HPDE6-E6E7 (cell line): ENCODE data around the gene OR6S1.
A peak's percentile ranks its signal among the peaks of the same experiment; 100 is the strongest.
"Not testable (repeated sequence)": the region's sequence is repeated elsewhere in the genome, so short reads cannot be mapped to it uniquely, and the experiment has no call there.

Source experiments
- DNase-seq: peaks from one replicate; pipeline ENCODE4 v3.0.0; 2011; ENCODE audit warnings: missing footprints; ENCODE audit errors: extremely low spot score

The OR6S1 gene

DNA sequence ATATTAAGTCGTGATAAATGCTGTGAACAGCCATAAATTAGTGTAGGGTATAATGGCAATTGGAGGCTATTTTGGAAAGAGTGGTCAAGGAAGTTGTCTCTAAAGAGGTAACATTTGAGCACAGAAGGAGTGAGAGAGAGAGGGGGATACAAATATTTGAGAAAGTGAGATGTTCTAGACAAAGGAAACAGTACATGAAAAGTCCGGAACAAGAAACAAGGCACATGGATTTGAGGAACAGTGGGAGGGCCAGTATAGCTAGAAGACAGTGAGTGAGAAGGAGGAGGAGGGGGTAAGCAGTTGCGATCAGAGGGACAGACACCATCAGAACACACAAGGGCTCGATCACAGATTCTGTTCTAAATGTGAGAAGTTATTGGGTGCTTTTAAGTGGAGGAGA lies 30.2 kb downstream of the OR6S1 start:
- DNase-seq, result no peak

DNA sequence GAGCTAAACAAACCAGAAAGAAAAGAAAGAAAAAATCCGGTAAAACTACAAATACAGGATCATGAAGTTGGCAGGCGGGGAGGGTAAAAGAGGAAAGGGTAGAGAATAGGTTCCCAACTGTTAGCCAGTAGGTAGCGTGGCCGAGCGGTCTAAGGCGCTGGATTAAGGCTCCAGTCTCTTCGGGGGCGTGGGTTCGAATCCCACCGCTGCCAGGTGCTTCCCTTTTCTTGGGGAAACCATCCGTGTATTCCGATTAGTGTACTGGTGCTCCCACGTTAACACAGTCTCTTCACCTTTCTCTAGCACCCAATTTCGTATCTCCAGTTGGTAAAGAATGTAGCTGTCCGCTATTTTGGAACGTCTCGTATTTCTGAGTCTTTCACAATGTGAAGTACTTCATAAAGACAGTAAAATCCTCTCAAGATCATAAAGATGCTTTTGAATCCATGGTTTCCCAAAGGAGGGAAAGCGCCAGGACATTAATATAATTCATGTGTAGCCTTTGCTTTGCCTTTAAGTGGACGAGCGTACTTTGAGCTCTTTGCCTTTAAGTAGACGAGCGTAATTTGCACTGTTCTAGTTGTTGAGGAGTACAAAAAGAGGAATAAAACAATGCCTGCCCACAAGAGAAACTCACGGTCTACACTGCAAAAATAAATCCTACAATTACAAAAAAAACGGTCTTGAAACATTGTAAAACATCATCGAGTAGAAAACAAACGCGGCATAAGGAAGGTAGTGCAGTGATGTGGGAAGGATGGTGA lies 31.3 kb downstream of the OR6S1 start:
- DNase-seq, result peak; percentile 59

DNA sequence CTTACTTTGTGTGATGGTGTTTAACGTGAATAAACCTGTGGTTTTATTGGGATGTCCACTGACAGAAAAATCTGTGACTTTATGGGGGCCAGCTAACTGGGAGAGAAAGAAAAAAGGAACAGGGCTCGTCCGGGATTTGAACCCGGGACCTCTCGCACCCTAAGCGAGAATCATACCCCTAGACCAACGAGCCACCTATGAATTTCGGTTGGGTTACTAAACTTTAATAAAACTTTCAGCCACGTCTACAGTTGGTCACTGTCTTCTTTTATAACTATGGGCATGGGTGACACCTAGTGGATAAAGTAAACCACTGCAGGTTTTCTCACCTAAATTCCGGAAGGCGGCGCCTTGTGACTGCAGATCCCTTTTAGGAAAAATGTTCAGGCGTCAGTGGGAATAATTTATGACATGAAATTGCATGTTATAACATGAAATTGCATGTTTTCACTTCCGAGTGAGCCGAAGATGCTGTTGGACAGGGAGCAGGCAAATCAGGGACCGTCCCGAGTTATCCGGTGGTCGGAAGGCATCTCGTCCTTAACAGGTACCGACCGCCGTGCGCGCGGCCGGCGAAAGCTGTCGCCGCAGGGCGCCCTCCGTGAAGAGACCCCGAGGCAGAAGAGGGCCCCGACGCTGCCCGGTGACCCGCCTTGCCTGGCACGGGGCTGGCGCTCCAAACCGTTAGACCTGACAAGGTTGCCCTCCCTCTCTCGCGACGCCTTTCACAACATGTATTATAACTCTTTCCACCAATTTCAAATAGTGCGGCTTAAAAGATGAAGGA lies 32.1 kb downstream of the OR6S1 start:
- peak; percentile 63 for DNase-seq

DNA sequence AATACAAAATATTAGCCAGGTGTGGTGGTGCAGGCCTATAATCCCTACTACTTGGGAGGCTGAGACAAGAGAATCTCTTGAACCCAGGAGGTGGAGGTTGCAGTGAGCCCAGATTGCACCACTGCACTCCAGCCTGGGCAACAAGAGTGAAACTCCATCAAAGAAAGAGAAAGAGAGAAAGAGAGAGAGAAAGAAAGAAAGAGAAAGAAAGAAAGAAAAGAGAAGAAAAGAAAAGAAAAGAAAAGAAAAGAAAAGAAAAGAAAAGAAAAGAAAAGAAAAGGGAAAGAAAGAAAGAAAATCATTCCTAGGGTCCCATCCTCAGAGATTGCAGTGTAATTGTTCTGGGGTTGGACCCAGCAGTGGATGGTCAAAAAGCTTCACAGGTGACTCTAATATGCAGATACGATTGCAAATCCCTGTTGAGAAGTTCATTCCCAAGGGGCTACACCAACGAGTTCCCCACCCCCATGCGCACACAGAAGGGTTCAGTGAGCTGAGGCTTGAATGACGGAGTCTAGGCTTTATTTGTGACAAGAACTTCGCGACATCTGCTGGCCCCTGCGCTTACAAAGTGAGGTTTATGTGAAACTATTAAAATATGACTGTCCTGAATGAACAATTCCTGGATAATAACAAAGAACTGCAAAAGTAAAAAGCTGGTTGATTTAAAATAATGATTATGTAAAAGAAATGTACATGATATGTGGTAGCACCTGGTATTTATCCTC lies 32.9 kb downstream of the OR6S1 start:
- DNase-seq, result no peak

DNA sequence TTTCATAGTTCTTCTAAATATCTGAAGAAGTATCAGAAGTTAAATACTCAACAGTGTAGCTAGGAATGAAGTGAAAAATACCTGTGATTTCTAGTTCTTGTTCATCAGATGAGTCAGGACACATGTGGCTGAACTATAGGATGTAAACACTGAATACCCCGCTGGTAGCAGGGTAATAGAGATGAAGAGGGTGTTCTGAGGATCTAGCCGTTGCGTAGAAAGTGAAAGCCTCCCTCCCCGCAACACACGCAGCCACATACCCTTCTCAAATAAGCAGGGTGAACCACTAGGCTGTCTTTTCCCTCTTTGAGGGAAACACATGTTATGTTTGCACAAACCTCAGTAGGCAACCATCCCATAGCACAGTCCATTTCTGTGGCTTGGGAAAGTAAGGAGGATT lies 33.9 kb downstream of the OR6S1 start:
- DNase-seq, result no peak

DNA sequence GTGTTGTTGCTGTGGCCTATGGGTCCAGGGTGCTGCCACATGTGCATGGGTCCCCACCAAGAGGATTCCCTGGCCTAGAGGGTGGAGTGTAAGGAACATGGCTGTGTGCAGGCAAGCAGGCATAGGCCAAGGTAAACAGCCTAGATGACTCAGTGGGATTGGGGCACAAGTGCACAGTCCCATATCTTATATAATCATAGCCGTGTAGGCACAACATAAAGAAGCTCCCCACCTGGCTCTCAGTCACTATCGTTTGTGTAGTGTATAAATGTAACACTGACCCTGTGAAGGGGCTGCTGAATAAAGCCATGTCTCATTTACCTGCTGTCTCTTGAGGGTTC lies 34.6 kb downstream of the OR6S1 start:
- no peak for DNase-seq

DNA sequence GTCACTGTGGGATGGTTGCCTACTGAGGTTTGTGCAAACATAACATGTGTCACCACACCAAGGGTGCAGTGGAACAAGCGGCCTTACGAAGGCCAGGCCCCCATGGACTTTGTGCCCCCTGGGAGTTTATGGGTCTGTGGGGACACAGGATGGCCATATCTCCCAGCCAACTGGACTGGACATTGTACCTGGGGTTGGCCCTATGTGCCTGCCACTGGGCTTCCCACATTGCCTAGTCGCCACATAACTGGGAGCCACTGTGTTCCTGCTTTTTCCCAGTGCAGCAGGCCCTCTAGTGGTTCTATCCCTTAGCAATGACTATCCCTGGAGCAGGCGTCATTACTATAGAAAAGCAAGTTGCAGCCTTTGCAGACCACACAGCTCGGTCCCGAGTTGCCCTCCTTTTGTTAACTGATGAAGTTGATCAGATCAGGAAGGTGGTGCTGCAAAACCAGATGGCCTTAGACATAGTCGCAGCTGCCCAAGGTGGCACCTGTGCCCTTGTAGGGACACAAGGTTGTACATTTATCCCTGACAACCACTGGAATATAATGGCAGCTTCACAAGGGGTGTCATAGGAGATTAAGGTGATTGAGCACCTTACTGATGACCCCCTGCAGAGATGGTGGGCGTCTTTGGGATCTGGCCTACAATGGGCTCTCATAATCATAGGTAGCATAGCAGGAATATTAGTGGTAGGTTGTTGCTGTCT lies 35.1 kb downstream of the OR6S1 start:
- peak; percentile 44 for DNase-seq

DNA sequence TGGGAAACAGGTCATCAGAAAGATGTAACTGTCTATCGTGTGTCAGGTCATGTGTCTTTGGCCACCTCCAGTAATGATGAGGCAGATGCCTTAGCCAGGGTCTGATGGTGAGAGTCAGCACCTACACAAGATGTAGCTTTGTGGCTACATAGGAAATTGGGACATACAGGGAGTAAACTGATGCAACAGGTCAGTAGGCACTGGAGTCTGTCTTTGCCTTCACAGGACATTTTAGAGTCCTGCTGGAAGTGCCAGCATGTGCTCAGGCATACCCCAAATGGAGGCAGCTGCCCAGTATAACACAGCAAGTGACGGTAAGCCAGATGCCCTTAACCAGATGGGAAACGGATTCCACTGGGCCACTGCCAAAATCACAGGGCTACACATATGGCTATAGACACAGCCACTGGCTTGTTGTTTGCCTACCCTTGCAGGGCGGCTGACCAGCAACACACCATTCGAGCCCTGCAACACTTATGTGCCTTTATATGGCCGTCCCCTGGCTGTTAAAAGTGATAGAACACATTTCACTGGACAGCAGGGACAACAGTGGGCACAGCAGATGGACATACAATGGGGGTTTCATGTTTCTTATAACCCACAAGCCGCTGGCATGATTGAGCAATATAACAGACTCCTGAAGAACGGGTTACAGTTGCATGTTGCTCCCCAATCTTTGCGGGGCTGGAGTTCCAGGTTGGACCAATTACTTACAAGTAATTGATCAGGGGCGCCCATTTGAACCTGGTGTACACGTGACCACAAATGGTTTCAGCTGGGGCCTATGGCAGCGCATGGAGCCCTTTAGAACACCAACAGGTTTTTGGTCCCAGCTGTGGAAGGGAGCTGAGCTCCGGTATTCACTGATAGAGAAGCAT lies 37.4 kb downstream of the OR6S1 start:
- DNase-seq, result no peak

DNA sequence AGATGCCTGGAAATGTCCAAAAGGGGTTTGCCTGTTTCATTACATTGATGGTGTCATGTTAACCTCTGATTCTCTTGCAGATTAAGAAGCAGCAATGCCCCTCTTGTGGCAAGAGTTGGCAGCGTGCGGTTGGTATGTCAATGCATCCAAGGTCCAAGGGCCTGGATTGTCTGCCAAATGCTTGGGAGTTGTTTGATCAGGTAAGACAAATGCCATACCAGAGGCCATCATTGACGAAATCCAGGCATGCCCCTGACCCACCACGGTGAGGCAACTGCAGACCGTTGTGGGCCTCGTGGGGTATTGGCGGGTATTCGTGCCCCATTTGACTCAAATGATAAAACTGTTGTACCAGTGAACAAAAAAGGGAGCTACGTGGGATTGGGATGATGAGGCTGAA lies 38.9 kb downstream of the OR6S1 start:
- DNase-seq, result no peak

DNA sequence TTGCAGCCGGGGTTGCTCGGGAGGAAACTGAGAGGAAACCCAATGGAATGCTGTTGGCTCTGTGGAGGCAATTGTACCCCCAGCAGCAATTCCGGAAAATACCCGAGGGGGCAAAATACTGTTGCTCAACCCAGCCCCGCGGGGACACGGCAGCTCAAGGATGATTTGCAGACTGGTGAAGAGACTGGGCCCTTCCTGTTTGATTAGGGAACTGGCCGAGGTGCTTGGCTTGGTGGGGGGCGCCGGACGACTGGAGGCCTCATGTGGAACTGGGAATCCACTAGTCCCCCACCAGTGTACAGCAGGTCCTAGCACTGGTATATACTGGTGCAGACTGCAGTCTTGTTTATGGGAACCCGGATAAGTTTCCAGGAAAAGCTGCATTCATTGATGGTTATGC lies 40.0 kb downstream of the OR6S1 start:
- no peak for DNase-seq

DNA sequence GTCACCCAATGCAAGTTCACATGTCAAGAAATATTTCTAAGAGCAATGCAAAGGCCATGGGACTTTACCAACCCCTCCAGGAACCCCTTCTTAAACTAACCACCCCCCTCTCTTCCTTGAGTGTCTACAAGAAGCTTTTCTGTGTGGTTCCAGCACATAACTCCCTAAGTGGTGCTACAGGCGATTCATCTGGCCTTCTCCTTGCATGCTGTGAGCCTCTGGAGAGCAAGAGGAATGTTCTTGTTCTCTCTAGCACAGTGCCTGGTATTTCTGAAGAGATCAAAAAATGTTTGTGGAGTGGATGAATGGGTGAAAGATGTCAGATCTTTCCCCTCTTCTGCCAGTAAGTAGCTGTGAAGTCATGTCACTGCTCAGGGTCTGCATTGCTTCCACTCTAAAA lies 44.4 kb downstream of the OR6S1 start:
- DNase-seq, result no peak

DNA sequence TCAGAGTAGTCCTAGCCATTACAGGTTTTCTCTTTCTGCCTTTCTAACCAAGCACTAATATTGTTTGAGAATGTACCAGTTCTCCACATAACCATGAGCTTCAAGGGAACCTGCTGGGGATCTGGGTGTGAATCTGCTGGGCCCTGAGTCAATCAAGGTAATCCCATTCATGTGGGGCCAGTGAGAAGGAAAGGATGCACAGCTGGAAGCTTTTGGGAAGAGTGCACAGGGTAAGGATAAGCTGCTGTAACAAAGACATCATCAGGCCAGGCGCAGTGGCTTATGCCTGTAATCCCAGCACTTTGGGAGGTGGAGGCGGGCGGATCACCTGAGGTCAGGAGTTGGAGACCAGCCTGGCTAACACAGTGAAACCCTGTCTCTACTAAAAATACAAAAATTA lies 45.8 kb downstream of the OR6S1 start:
- not testable (repeated sequence) for DNase-seq

DNA sequence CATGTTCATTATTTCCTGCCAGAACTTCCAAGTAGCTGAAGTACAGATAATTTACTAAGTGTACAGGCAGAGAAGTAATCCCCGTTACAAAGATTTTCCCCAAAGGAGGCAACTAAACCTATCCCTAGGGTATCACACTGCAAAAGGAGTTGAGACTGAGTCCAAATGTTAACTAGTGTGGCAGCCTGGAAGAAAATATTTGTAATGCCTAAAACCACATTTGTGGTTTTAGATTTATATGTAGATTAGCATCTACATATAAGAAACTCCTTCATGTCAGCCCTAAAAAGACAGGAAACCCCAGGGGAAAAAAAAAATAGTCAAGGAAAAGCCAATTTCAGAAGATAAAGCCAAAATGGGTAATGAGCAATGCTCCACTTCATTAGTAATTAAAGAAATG lies 48.9 kb downstream of the OR6S1 start:
- no peak for DNase-seq

DNA sequence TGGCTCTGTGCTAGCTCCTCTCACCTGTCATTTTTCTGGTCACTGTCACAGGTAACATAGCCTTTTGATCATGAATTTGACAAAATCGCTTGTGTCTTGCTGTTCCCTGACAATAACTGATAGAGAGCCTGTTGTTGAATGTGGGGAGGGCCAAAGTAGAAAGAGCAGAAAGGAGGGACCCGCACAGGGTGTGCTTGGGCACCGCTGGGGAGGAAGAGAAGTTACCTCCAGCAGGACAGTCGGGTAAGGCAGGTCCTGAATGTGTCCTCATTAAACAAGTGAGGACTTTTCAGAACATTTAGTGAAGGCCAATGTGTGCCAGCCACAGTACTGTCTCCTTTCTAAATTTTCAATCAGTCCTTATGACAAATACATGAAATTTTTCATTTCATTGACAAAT lies 50.3 kb downstream of the OR6S1 start, which contains the start of gene RNASE12:
TSS of gene RNASE12 (minus strand) at position 142 of the 400 bp plus-strand sequence. CDS start 653 bp downstream, outside the sequence.
- DNase-seq, result no peak
